Cardiac atrium fibroblast (primary cell): Measurements from ENCODE around the gene COL10A1. TPM values are rescaled to one million over a fixed set of nuclear protein-coding genes. Genes with fewer than 3 reads are reported as not detected.

Experiments used
- total RNA-seq: library from RNA; depleted of rRNA; stranded (reverse); fragments of >200 nt; gene quantifications from 2 replicates; pipeline ENCODE4 v1.2.3, GENCODE V29; 2015

Gene COL10A1
- total RNA-seq = not detected in 2 replicates

GRCh38 chr6:116126032-116126431, at the start of gene COL10A1:
Gene COL10A1 (minus strand): TSS chr6:116126132. CDS start chr6:116125492, 640 bp downstream.

GRCh38 chr6:116100419-116101301, 25.3 kb downstream of the COL10A1 start, which contains the start of gene NT5DC1:
Gene NT5DC1 (plus strand): TSS chr6:116100853. CDS start chr6:116100931, 78 bp downstream.

Other genes with a start within 250 kb of the COL10A1 start
- gene FRK, start 65.2 kb downstream of the COL10A1 start, total RNA-seq = 1.3 and 2.9 TPM in 2 replicates
- 21.2 and 25.1 TPM in 2 replicates for gene NT5DC1, start 25.3 kb downstream of the COL10A1 start, total RNA-seq
- gene TSPYL4, start 127.9 kb upstream of the COL10A1 start, total RNA-seq = 7.6 and 10.7 TPM in 2 replicates
- gene TSPYL1, start 153.8 kb upstream of the COL10A1 start, total RNA-seq = 46.0 and 51.8 TPM in 2 replicates
- gene DSE, start 244.8 kb upstream of the COL10A1 start, total RNA-seq = 30.7 and 62.9 TPM in 2 replicates